Aorta (tissue), 5 donors: ENCODE measurements around the gene LY86. TPM values are rescaled to one million over a fixed set of nuclear protein-coding genes. Genes with fewer than 3 reads are reported as not detected.
A peak's percentile ranks its signal among the peaks of the same experiment; 100 is the strongest.

Experiments
- ATAC-seq: fragments of 200-7000 bp; cut with Tn5 transposase; one replicate; pipeline ENCODE4 v1.9.1; 2022; ENCODE audit warnings: moderate library complexity; ENCODE audit not compliant: low FRiP score
- DNase-seq, 2 donors: peaks; one replicate each; pipeline ENCODE4 v3.0.0-alpha.2; 2020
- H3K27ac ChIP-seq, 2 donors: one replicate each; pipeline ENCODE4 v1.5.1; 2013; ENCODE audit warnings: low read length in 2 of 2, mild to moderate bottlenecking in 2 of 2, moderate library complexity in 2 of 2, control low read depth in 1 of 2, inconsistent platforms in 1 of 2, low read depth in 1 of 2
- H3K27me3 ChIP-seq, 2 donors: one replicate each; pipeline ENCODE4 v1.6.1; 2013; ENCODE audit warnings: control low read depth in 1 of 2, low read length in 1 of 2, mild to moderate bottlenecking in 1 of 2, moderate library complexity in 1 of 2; ENCODE audit not compliant: insufficient read depth in 2 of 2, control insufficient read depth in 1 of 2
- H3K36me3 ChIP-seq, 2 donors: one replicate each; pipeline ENCODE4 v1.6.1; 2013; ENCODE audit warnings: control low read depth in 1 of 2, low read length in 1 of 2, mild to moderate bottlenecking in 1 of 2; ENCODE audit not compliant: insufficient read depth in 2 of 2, control insufficient read depth in 1 of 2
- H3K4me1 ChIP-seq, 2 donors: one replicate each; pipeline ENCODE4 v1.6.1; 2013; ENCODE audit warnings: low read length in 2 of 2, control low read depth in 1 of 2, mild to moderate bottlenecking in 1 of 2, moderate library complexity in 1 of 2; ENCODE audit not compliant: insufficient read depth in 2 of 2, control insufficient read depth in 1 of 2
- H3K4me3 ChIP-seq, 2 donors: one replicate each; pipeline ENCODE4 v1.5.1; 2013; ENCODE audit warnings: low read length in 2 of 2, control low read depth in 1 of 2, mild to moderate bottlenecking in 1 of 2
- H3K9me3 ChIP-seq: one replicate; pipeline ENCODE4 v1.6.1; 2013; ENCODE audit warnings: mild to moderate bottlenecking, low read length; ENCODE audit not compliant: control insufficient read depth
- WGBS, 2 donors: extraction: QIAGEN DNeasy Blood & Tissue Kit; methylation state at CpG; one replicate each; pipeline ENCODE4 v1.1.7; 2013; 5-methylcytosine and 5-hydroxymethylcytosine counted together
- intact Hi-C, 2 donors: fragments of 100-400 bp; cut with DNase I; formaldehyde crosslinking; loops; one replicate each; pipeline versions ENCODE4 v1.14.2 to v1.15.0; 2022
- polyA plus RNA-seq, 2 donors: library from polyadenylated mRNA; stranded (reverse); fragments of 200-250 nt; gene quantifications; one replicate each; pipeline ENCODE4 v1.2.3, GENCODE V29; 2013
- total RNA-seq, 2 donors: library from RNA; stranded (reverse); fragmentation: NEBNext Ultra II Directional; extraction: Animal tissue kit (Norgen Biotek cat#: 25700); gene quantifications; one replicate each; pipeline ENCODE4 v1.2.1, GENCODE V29; 2021
- donor health status: healthy with polysubstance abuse.
- donor health status: Bipolar disorder and iron deficiency.
- donor health status: DM: no; HTN: no; CAD: no.
- donor health status: DM: no; HTN: no; CAD: no.
- donor health status: DM: yes; HTN: yes; CAD: no.

The LY86 gene
- total and polyA plus RNA-seq, 4 donors = 2.6 to 10.5 (median 3.9) TPM

- H3K27ac ChIP-seq = no peak overlapping the region
- intact Hi-C loops = no loop called here
- ATAC-seq (peak; percentile 45), DNase-seq (no peak)
- WGBS, 2 donors = 32 to 34% methylated on average over 13 of the region's 13 CpGs
- no peak overlapping the region for H3K4me3 ChIP-seq
- H3K4me1 ChIP-seq = peaks cover 3% of the 10 kb centered on the region in 2 donors
- H3K27me3 ChIP-seq = no peaks in the 10 kb centered on the region
- H3K9me3 ChIP-seq = no peaks in the 10 kb centered on the region
- H3K36me3 ChIP-seq = no peaks in the 10 kb centered on the region
Measured at GRCh38 chr6:6700407-6701270, 112.1 kb downstream of the LY86 start.

GRCh38 chr6:6701864-6702263, 113.3 kb downstream of the LY86 start:
- Histone ChIP-seq H3K9me3 (no peaks in the 10 kb centered on the region), H3K27me3 (no peaks in the 10 kb centered on the region), H3K4me1 (peaks cover 3% of the 10 kb centered on the region in 2 donors), H3K36me3 (no peaks in the 10 kb centered on the region), H3K4me3 (no peak overlapping the region), H3K27ac (no peak overlapping the region)
- WGBS, 2 donors = 75 to 76% methylated on average over 9 of the region's 9 CpGs
- DNase-seq (no peak), ATAC-seq (no peak)
- intact Hi-C loops = no loop called here

- no peaks in the 10 kb centered on the region for H3K9me3 ChIP-seq
- intact Hi-C loops = no loop called here
- H3K27ac ChIP-seq = no peak overlapping the region
- H3K4me1 ChIP-seq = peaks cover 3% of the 10 kb centered on the region in 2 donors
- no peak overlapping the region for H3K4me3 ChIP-seq
- ATAC-seq (no peak), DNase-seq (no peak)
- H3K27me3 ChIP-seq = no peaks in the 10 kb centered on the region
- 83 to 93% methylated on average over 4 of the region's 4 CpGs for WGBS, 2 donors
- no peaks in the 10 kb centered on the region for H3K36me3 ChIP-seq
Measured at GRCh38 chr6:6703699-6704098, 115.2 kb downstream of the LY86 start.
